Panc1 (cell line): ENCODE data around the gene ASTN2. TPM values are rescaled to one million over a fixed set of nuclear protein-coding genes. Genes with fewer than 3 reads are reported as not detected.

Experiments used
- ATAC-seq: fragments of 200-7000 bp; cut with Tn5 transposase; 2 replicates; pipeline ENCODE4 v1.9.1; 2020; ENCODE audit warnings: mild to moderate bottlenecking, moderate library complexity
- BruUV-seq: library from RNA; stranded (reverse); fragments of 400-500 nt; replicated peaks from 2 replicates; lab custom pipeline; 2021; lab: Mats Ljungman, UMichigan
- CTCF ChIA-PET: fragments of 300-600 bp; sonication (Branson Sonifier 250); formaldehyde crosslinking; loops from one replicate; lab custom pipeline; 2022; ENCODE audit warnings: antibody characterized with exemption; lab: Charles Lee
- POLR2A ChIA-PET: fragments of 300-600 bp; sonication (Branson Sonifier 250); formaldehyde crosslinking; loops from one replicate; lab custom pipeline; 2022; ENCODE audit warnings: antibody characterized with exemption; lab: Charles Lee
- DNase-seq: peaks from one replicate; pipeline ENCODE4 v3.0.0-alpha.2; 2010; ENCODE audit warnings: low read depth, low spot score
- H3K27ac ChIP-seq: 2 replicates; pipeline ENCODE4 v1.5.1; 2011; ENCODE audit warnings: mild to moderate bottlenecking, low read length, inconsistent platforms
- H3K27me3 ChIP-seq: fragments of 200-500 bp; sonication (Bioruptor generic); 2 replicates; pipeline ENCODE4 v1.6.0; 2014; ENCODE audit warnings: low read length, inconsistent platforms; ENCODE audit not compliant: control insufficient read depth, insufficient read depth
- H3K36me3 ChIP-seq: fragments of 200-500 bp; sonication (Bioruptor generic); 2 replicates; pipeline ENCODE4 v1.5.1; 2014; ENCODE audit warnings: inconsistent platforms, mild to moderate bottlenecking, low read length, moderate library complexity; ENCODE audit not compliant: control insufficient read depth, insufficient read depth
- H3K4me1 ChIP-seq: 2 replicates; pipeline ENCODE4 v1.5.1; 2011; ENCODE audit warnings: inconsistent platforms, mild to moderate bottlenecking, low read length, moderate library complexity; ENCODE audit not compliant: control insufficient read depth, insufficient read depth
- H3K4me3 ChIP-seq, 2 experiments: 2 replicates each; pipeline ENCODE4 v1.5.1; 2011 to 2012; ENCODE audit warnings: low read depth in 2 of 2, low read length in 2 of 2, mild to moderate bottlenecking in 2 of 2, inconsistent platforms in 1 of 2, moderate library complexity in 1 of 2
- H3K9me3 ChIP-seq: fragments of 200-500 bp; sonication (Bioruptor generic); 2 replicates; pipeline ENCODE4 v1.5.1; 2014; ENCODE audit warnings: low read depth, mild to moderate bottlenecking, inconsistent platforms, low read length, moderate library complexity; ENCODE audit not compliant: control insufficient read depth, insufficient read depth
- POLR2AphosphoS5 ChIP-seq: IDR thresholded peaks from 2 replicates; pipeline ENCODE4 v1.6.1; 2012; ENCODE audit warnings: mild to moderate bottlenecking, low read depth, low read length, moderate library complexity
- SIN3A ChIP-seq: IDR thresholded peaks from 2 replicates; pipeline ENCODE4 v1.6.1; 2012; ENCODE audit warnings: low read depth, mild to moderate bottlenecking, low read length, moderate library complexity, borderline replicate concordance; ENCODE audit not compliant: insufficient read depth
- TCF7L2 ChIP-seq: IDR thresholded peaks from 2 replicates; pipeline ENCODE4 v1.6.1; 2011; ENCODE audit warnings: mild to moderate bottlenecking, low read depth, low read length, inconsistent platforms
- in situ Hi-C: cut with HindIII; loops from 2 replicates; pipeline ENCODE4 v1.10.0; 2016; ENCODE audit warnings: low sequenced_read_pairs, low pct_unique_long_range_greater_than_20kb
- intact Hi-C: fragments of 100-400 bp; cut with micrococcal nuclease; formaldehyde crosslinking; loops from one replicate; pipeline ENCODE4 v1.10.0; 2022; ENCODE audit not compliant: unreplicated experiment
- total RNA-seq: library from RNA; stranded (reverse); gene quantifications from one replicate; pipeline ENCODE4 v1.2.1, GENCODE V29; 2021; ENCODE audit not compliant: unreplicated experiment
- TF ChIP-seq, protein P1 (sequence below), 2 experiments: IDR thresholded peaks; 2 replicates each; pipeline ENCODE4 v1.6.1; 2011 to 2012; ENCODE audit warnings: low read depth in 2 of 2, control low read depth in 1 of 2, low read length in 1 of 2, mild to moderate bottlenecking in 1 of 2, moderate library complexity in 1 of 2; ENCODE audit not compliant: insufficient read depth in 1 of 2
- TF ChIP-seq, protein P2 (sequence below): fragments of 450-650 bp; IDR thresholded peaks from 2 replicates; pipeline ENCODE4 v1.5.1; 2017; ENCODE audit warnings: mild to moderate bottlenecking

ASTN2 gene
- total RNA-seq, 1 experiment from 2014 or later, result 3.9 TPM

DNA sequence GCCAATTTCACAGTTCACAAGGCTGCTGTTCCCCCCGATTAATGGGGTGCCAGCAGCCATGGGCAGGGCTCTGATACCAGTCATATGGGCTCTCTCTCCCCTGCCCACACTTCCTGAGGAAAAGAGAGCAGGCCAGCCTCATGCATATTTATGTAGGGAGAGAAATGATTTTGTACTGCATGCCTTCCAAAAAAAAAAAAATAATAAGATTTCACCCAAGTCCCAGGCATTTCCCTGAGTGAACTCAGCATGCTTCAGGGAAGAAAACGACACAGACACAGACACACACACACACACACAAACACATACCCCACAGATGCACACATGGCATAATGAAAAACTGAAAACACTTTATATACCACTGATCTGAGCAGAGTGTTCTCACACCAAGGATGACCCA, 232.8 kb downstream of the ASTN2 start:
- in situ Hi-C loops (no loop called here), intact Hi-C loops (no loop called here)
- no peak for DNase-seq
- Histone ChIP-seq H3K9me3 (no peaks in the 10 kb centered on the region), H3K27ac (no peak overlapping the region), H3K4me1 (no peaks in the 10 kb centered on the region), H3K36me3 (no peaks in the 10 kb centered on the region), H3K4me3 (no peak overlapping the region), H3K27me3 (no peaks in the 10 kb centered on the region)
- TF ChIP-seq TCF7L2 (no peak), SIN3A (no peak), POLR2AphosphoS5 (no peak)
- TF ChIP-seq, protein P1, sequence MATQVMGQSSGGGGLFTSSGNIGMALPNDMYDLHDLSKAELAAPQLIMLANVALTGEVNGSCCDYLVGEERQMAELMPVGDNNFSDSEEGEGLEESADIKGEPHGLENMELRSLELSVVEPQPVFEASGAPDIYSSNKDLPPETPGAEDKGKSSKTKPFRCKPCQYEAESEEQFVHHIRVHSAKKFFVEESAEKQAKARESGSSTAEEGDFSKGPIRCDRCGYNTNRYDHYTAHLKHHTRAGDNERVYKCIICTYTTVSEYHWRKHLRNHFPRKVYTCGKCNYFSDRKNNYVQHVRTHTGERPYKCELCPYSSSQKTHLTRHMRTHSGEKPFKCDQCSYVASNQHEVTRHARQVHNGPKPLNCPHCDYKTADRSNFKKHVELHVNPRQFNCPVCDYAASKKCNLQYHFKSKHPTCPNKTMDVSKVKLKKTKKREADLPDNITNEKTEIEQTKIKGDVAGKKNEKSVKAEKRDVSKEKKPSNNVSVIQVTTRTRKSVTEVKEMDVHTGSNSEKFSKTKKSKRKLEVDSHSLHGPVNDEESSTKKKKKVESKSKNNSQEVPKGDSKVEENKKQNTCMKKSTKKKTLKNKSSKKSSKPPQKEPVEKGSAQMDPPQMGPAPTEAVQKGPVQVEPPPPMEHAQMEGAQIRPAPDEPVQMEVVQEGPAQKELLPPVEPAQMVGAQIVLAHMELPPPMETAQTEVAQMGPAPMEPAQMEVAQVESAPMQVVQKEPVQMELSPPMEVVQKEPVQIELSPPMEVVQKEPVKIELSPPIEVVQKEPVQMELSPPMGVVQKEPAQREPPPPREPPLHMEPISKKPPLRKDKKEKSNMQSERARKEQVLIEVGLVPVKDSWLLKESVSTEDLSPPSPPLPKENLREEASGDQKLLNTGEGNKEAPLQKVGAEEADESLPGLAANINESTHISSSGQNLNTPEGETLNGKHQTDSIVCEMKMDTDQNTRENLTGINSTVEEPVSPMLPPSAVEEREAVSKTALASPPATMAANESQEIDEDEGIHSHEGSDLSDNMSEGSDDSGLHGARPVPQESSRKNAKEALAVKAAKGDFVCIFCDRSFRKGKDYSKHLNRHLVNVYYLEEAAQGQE (IDR thresholded peaks at IDR 0.05; ENCODE audit: insufficient read depth in 1 of 2, low read depth in 2 of 2, low read length in 1 of 2), result no peak
- TF ChIP-seq, protein P2, sequence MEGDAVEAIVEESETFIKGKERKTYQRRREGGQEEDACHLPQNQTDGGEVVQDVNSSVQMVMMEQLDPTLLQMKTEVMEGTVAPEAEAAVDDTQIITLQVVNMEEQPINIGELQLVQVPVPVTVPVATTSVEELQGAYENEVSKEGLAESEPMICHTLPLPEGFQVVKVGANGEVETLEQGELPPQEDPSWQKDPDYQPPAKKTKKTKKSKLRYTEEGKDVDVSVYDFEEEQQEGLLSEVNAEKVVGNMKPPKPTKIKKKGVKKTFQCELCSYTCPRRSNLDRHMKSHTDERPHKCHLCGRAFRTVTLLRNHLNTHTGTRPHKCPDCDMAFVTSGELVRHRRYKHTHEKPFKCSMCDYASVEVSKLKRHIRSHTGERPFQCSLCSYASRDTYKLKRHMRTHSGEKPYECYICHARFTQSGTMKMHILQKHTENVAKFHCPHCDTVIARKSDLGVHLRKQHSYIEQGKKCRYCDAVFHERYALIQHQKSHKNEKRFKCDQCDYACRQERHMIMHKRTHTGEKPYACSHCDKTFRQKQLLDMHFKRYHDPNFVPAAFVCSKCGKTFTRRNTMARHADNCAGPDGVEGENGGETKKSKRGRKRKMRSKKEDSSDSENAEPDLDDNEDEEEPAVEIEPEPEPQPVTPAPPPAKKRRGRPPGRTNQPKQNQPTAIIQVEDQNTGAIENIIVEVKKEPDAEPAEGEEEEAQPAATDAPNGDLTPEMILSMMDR, result no peak
- ChIA-PET POLR2A (no interaction called here), CTCF (no interaction called here)
- no TSS peak for BruUV-seq
- ATAC-seq, result no peak

DNA sequence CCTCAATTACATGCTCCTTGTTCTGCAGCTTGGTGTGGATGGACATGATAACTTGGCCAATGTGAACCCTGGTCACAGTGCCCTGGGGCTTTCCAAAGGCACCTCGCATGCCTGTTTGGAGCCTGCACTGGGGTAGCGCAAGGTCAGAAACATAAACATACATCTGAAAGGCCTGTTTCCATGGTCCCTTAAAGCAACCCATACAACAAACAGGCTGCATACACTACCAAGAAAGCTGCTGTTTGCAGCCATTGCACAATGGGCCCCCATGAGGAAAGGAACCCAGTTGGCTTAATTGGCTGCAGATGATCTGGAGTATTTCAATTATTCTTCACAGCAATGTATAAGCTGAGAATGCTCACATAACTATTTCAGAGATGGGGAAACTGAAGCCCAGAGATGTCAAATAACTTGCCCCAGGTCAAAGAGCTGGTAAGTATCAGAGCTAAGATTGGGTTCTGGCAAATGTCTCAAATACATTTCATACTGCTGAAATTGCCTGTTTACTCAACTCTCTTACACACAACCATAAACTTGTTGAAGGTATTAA, 233.9 kb downstream of the ASTN2 start:
- H3K27me3 ChIP-seq, result no peaks in the 10 kb centered on the region
- intact Hi-C loops, result no loop called here
- TF ChIP-seq, protein P1 (IDR thresholded peaks at IDR 0.05; ENCODE audit: insufficient read depth in 1 of 2, low read depth in 2 of 2, low read length in 1 of 2), result no peak
- TF ChIP-seq TCF7L2 (no peak), SIN3A (no peak), POLR2AphosphoS5 (no peak)
- TF ChIP-seq, protein P2, result no peak
- no peaks in the 10 kb centered on the region for H3K4me1 ChIP-seq
- no peak overlapping the region for H3K27ac ChIP-seq
- no peaks in the 10 kb centered on the region for H3K9me3 ChIP-seq
- ATAC-seq, result no peak
- H3K36me3 ChIP-seq, result no peaks in the 10 kb centered on the region
- in situ Hi-C loops, result no loop called here
- POLR2A ChIA-PET, result no interaction called here
- DNase-seq, result no peak
- H3K4me3 ChIP-seq, result no peak overlapping the region
- BruUV-seq, result no TSS peak
- CTCF ChIA-PET, result no interaction called here
